Airway epithelial cell (primary cell): ENCODE measurements around the gene MANBA. TPM values are rescaled to one million over a fixed set of nuclear protein-coding genes. Genes with fewer than 3 reads are reported as not detected.

ENCODE experiments used
- total RNA-seq: library from RNA; depleted of rRNA; stranded (reverse); fragments of >200 nt; gene quantifications from 2 replicates; pipeline ENCODE4 v1.2.3, GENCODE V29; 2015

The MANBA gene
- total RNA-seq = 24.8 and 25.3 TPM in 2 replicates

DNA sequence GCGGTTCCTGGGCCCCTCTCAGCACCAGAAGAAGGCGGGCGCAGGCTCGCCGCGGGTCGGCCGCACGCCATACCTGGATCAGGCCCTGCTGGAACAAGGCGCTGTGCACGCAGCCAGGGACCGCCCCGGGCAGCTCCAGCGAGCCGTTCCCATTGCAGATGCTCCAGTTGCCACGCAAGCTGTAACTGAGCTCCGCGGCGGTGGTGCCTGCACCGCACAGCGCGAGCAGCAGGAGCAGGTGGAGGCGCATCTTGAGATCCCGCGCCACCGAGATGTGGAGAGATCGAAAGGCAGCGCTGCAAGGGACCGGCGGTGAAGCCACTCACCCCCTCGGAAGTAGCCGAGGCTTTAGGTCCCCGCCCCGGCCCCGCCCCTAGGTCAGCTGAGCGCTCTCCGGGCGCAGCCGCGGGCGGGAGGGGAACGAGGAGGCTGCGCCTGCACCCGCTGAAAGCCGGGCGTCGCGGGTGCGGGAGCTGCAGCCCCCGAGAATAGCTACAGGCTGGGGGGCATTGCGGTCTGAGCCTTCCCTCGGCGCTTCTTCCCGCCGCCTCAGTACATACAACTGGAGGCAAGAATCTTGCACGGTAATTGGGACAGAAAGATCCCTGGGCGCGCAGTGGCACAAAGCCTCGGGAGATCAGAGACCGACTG lies at the start of gene MANBA:
TSS of gene MANBA (minus strand) at position 324 of the 651 bp plus-strand sequence. CDS start at position 250, 74 bp downstream.

Other genes with a start within 250 kb of the MANBA start
- gene UBE2D3, start 66.6 kb upstream of the MANBA start, total RNA-seq = 331 and 427 TPM in 2 replicates
- gene CISD2, start 108.0 kb upstream of the MANBA start, total RNA-seq = 20.6 and 20.8 TPM in 2 replicates